ENCODE data around the gene RNPS1. TPM values are rescaled to one million over a fixed set of nuclear protein-coding genes. Genes with fewer than 3 reads are reported as not detected.

The RNPS1 gene
- total RNA-seq, 4 donors from 2014 or later: 71.5 to 155 (median 122) TPM

GRCh38 chr16:2210386-2211365 is 57.2 kb downstream of the RNPS1 start, which contains the start of gene BRICD5:
TSS of gene BRICD5 (minus strand) at chr16:2210863. CDS start at chr16:2210833, 30 bp downstream.
- H3K9me3 ChIP-seq: no peaks in the 10 kb centered on the region
- H3K4me1 ChIP-seq: peaks cover 0 to 33% (median 9%) of the 10 kb centered on the region in 4 donors
- H3K27me3 ChIP-seq: no peaks in the 10 kb centered on the region
- H3K27ac ChIP-seq: peak within 1 kb of the TSS in 1 of 4 donors; percentile 87
- no peak for TF ChIP-seq POLR2A (IDR thresholded peaks at IDR 0.05)
- DNase-seq: no peak
- no peak within 1 kb of the TSS for H3K4me3 ChIP-seq
- H3K36me3 ChIP-seq: peaks cover 0 to 36% (median 0%) of the 10 kb centered on the region in 3 donors

- Histone ChIP-seq H3K9me3 (no peaks in the 10 kb centered on the region), H3K36me3 (peaks cover 0 to 36% (median 0%) of the 10 kb centered on the region in 3 donors), H3K27me3 (no peaks in the 10 kb centered on the region), H3K27ac (no peak overlapping the region), H3K4me1 (peaks cover 0 to 33% (median 9%) of the 10 kb centered on the region in 4 donors), H3K4me3 (no peak overlapping the region)
- DNase-seq: no peak
- TF ChIP-seq, protein P1, sequence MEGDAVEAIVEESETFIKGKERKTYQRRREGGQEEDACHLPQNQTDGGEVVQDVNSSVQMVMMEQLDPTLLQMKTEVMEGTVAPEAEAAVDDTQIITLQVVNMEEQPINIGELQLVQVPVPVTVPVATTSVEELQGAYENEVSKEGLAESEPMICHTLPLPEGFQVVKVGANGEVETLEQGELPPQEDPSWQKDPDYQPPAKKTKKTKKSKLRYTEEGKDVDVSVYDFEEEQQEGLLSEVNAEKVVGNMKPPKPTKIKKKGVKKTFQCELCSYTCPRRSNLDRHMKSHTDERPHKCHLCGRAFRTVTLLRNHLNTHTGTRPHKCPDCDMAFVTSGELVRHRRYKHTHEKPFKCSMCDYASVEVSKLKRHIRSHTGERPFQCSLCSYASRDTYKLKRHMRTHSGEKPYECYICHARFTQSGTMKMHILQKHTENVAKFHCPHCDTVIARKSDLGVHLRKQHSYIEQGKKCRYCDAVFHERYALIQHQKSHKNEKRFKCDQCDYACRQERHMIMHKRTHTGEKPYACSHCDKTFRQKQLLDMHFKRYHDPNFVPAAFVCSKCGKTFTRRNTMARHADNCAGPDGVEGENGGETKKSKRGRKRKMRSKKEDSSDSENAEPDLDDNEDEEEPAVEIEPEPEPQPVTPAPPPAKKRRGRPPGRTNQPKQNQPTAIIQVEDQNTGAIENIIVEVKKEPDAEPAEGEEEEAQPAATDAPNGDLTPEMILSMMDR (IDR thresholded peaks at IDR 0.05): no peak
Observed at GRCh38 chr16:2210009-2210332, 58.0 kb downstream of the RNPS1 start.

- H3K9me3 ChIP-seq: no peaks in the 10 kb centered on the region
- H3K4me1 ChIP-seq: peaks cover 0 to 37% (median 9%) of the 10 kb centered on the region in 4 donors
- no peak overlapping the region for H3K27ac ChIP-seq
- peaks cover 0 to 36% (median 0%) of the 10 kb centered on the region in 3 donors for H3K36me3 ChIP-seq
- no peak for DNase-seq
- no peak overlapping the region for H3K4me3 ChIP-seq
- no peaks in the 10 kb centered on the region for H3K27me3 ChIP-seq
- TF ChIP-seq, protein P1 (IDR thresholded peaks at IDR 0.05): no peak
- TF ChIP-seq POLR2A (IDR thresholded peaks at IDR 0.05): no peak
Observed at GRCh38 chr16:2209258-2210008, 58.5 kb downstream of the RNPS1 start.

DNA sequence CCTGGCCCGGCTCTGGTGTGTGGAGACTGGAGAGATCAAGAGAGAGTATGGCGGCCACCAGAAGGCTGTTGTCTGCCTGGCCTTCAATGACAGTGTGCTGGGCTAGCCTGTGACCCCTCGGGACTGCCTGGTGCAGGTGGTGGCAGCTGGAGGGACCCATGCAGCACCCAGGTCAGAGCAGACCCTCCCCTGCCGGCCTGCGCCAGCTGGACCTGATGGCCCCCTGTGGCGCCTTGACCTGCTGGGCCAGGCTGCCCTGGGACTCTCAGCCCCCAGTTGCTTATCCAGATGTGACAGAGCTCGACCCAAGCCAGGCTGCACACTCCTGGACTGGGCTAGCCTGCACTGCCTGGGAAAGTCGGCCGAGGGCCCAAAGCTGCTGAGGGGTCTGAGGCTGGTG is 59.2 kb downstream of the RNPS1 start:
- H3K9me3 ChIP-seq: no peaks in the 10 kb centered on the region
- peaks cover 0 to 36% (median 0%) of the 10 kb centered on the region in 3 donors for H3K36me3 ChIP-seq
- DNase-seq: no peak
- H3K27me3 ChIP-seq: no peaks in the 10 kb centered on the region
- peaks cover 0 to 35% (median 7%) of the 10 kb centered on the region in 4 donors for H3K4me1 ChIP-seq
- H3K4me3 ChIP-seq: no peak overlapping the region
- no peak overlapping the region for H3K27ac ChIP-seq
- TF ChIP-seq, protein P1 (IDR thresholded peaks at IDR 0.05): no peak
- TF ChIP-seq POLR2A (IDR thresholded peaks at IDR 0.05): no peak

GRCh38 chr16:2208308-2208707 is 59.6 kb downstream of the RNPS1 start:
- no peak for TF ChIP-seq POLR2A (IDR thresholded peaks at IDR 0.05)
- TF ChIP-seq, protein P1 (IDR thresholded peaks at IDR 0.05): no peak
- Histone ChIP-seq H3K4me3 (no peak overlapping the region), H3K9me3 (no peaks in the 10 kb centered on the region), H3K27me3 (no peaks in the 10 kb centered on the region), H3K36me3 (peaks cover 0 to 36% (median 0%) of the 10 kb centered on the region in 3 donors), H3K4me1 (peaks cover 0 to 30% (median 6%) of the 10 kb centered on the region in 4 donors), H3K27ac (no peak overlapping the region)
- DNase-seq: no peak
